ENCODE data around the gene THSD7B. TPM values are rescaled to one million over a fixed set of nuclear protein-coding genes. Genes with fewer than 3 reads are reported as not detected.
A peak's percentile ranks its signal among the peaks of the same experiment; 100 is the strongest.

Gene THSD7B
- total RNA-seq, 1 donor from 2014 or later = 0.81 TPM

- no peak for DNase-seq (ENCODE audit: low read depth)
- no peak overlapping the region for H3K4me3 ChIP-seq (ENCODE audit: low read depth, low read length)
- TF ChIP-seq CTCF (conservative IDR thresholded peaks at IDR 0.05; ENCODE audit: low read depth, low read length) = no peak
Measured at GRCh38 chr2:137205324-137205723, 440.0 kb downstream of the THSD7B start.

DNA sequence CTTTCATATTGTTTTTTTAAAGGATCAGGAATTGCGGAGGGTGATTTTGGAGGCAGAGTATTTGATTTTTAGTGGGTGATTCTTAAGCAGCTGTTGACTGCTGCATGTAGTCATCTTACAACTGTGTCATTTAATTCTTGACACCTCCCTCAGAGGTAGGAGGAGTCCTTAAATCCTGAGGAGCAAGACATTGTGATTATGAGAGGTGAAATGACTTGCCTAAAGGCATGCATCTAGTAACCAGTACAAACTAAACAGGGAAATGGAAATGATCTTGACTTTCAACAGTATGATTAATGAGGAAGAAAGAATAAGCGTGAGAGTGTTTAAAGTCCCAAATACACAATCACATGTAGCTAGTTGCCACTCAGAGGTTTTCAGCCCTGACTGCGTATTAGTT lies 440.7 kb downstream of the THSD7B start:
- no peak overlapping the region for H3K4me3 ChIP-seq (ENCODE audit: low read depth, low read length)
- TF ChIP-seq CTCF (conservative IDR thresholded peaks at IDR 0.05; ENCODE audit: low read depth, low read length) = no peak
- no peak for DNase-seq (ENCODE audit: low read depth)

- no peak for TF ChIP-seq CTCF (conservative IDR thresholded peaks at IDR 0.05; ENCODE audit: low read depth, low read length)
- H3K4me3 ChIP-seq (ENCODE audit: low read depth, low read length) = no peak overlapping the region
- no peak for DNase-seq (ENCODE audit: low read depth)
Measured at GRCh38 chr2:137207030-137207429, 441.7 kb downstream of the THSD7B start.

DNA sequence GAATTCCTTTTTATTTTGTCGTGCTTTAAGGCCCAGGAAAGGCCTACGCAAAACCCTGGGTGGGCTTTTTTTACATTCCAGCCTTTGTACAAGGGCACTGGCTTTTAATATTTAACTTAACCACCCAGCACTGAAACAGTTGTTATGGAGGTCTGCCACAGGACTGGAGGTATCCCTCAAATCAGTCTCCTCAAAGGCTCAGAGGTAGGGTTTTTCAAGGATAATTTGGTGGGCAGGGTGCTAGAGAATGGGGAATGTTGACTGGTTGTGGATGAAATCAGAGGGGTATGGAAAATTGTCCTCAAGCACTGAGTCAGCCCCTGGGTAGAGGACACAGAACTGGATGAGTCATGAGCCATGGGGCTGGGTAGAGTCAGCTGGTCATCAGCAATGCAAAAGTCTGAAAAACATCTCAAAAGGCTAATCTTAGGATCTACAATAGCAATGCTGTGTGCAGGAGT lies 443.1 kb downstream of the THSD7B start:
- no peak for TF ChIP-seq CTCF (conservative IDR thresholded peaks at IDR 0.05; ENCODE audit: low read depth, low read length)
- DNase-seq (ENCODE audit: low read depth) = peak; percentile 91
- H3K4me3 ChIP-seq (ENCODE audit: low read depth, low read length) = no peak overlapping the region

GRCh38 chr2:137210039-137210438 lies 444.7 kb downstream of the THSD7B start:
- H3K4me3 ChIP-seq (ENCODE audit: low read depth, low read length) = no peak overlapping the region
- no peak for DNase-seq (ENCODE audit: low read depth)
- TF ChIP-seq CTCF (conservative IDR thresholded peaks at IDR 0.05; ENCODE audit: low read depth, low read length) = no peak

- no peak overlapping the region for H3K4me3 ChIP-seq (ENCODE audit: low read depth, low read length)
- TF ChIP-seq CTCF (conservative IDR thresholded peaks at IDR 0.05; ENCODE audit: low read depth, low read length) = no peak
- DNase-seq (ENCODE audit: low read depth) = no peak
Measured at GRCh38 chr2:137211761-137212160, 446.4 kb downstream of the THSD7B start.

DNA sequence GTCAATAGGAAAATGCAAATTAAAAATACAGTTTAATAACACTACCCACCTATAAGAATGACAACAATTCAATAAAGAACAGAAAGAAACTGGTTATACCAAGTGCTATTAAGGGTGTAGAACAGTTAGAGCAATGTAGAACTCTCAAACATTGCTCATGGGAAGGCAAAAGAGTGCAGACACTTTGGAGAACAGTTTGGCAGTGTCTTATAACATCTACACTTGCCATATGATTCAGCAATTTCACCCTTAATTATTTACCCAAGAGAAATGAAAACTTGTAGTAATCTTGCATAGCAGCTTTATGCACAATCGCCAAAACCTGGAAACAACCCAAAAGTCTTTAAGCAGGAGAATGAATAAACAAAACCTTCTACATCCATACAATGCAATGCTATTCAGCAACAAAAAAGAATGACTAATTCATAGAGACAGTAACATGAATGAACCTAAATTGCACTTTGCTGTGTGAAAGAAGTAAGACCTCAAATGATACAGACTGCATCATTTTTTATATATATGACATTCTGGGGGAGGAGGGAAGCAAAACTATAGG lies 455.2 kb downstream of the THSD7B start:
- no peak overlapping the region for H3K4me3 ChIP-seq (ENCODE audit: low read depth, low read length)
- no peak for TF ChIP-seq CTCF (conservative IDR thresholded peaks at IDR 0.05; ENCODE audit: low read depth, low read length)
- no peak for DNase-seq (ENCODE audit: low read depth)
